ENCODE measurements around the gene CASP8.
A peak's percentile ranks its signal among the peaks of the same experiment; 100 is the strongest.
"Not testable (repeated sequence)": the region's sequence is repeated elsewhere in the genome, so short reads cannot be mapped to it uniquely, and the experiment has no call there.

CASP8 gene

GRCh38 chr2:201260302-201260800 is at the start of gene CASP8:
Gene CASP8 (plus strand): TSS chr2:201260536. CDS start chr2:201266487, 5,951 bp downstream.
- DNase-seq (ENCODE audit: low read depth): peak; percentile 52

DNA sequence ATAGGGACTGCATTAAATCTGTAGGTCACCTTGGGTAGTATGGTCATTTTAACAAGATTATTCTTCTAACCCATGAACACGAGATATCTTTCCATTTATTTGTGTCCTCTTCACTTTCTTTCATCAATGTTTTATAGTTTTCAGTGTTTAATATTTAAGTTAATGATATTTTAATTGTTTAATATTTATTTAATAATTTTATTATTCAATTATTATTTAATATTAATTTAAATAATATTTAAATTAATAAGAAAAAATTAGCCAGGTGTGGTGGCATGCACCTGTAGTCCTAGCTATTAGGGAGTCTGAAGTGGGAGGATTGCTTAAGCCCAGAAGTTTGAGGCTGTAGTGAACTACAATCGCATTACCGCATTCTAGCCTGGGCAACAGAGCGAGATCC is 44.4 kb upstream of the CASP8 start:
- no peak for DNase-seq (ENCODE audit: low read depth)

DNA sequence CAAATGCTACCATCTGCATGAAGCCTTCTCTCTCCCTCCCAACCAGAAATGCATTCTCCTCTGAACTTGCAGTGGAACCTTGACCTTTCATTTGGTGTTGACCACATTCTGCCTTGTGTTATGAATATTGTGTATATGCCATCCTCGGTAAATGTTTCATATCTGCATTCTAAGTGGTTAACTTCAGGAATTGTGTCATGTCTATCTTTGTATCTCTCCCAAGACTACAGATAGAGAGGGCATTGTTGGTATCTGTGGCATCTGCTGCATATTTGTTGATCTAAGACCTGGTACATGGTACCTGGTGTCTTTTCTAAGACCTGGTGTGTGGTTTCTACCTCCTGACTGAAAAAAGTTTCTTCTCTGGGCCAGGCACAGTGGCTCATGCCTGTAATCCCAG is 43.4 kb upstream of the CASP8 start:
- DNase-seq (ENCODE audit: low read depth): no peak

DNA sequence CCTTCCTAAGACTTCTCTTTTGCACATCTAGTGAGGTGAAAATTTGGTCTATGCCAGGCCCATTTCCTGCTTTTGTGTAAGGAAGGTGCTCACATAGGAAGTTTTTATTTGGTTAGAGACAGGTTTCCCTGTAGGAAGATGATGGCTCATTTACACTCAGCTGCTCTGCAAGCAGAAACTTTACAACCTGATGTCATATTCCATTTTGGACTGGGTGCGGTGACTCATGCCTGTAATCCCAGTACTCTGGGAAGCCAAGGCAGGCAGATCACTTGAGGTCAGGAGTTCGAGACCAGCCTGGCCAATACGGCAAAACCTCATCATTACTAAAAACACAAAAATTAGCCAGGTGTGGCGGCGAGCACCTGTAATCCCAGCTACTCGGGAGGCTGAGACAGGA is 41.6 kb upstream of the CASP8 start:
- DNase-seq (ENCODE audit: low read depth): no peak

GRCh38 chr2:201219328-201220096 is 40.8 kb upstream of the CASP8 start:
- DNase-seq (ENCODE audit: low read depth): no peak

DNA sequence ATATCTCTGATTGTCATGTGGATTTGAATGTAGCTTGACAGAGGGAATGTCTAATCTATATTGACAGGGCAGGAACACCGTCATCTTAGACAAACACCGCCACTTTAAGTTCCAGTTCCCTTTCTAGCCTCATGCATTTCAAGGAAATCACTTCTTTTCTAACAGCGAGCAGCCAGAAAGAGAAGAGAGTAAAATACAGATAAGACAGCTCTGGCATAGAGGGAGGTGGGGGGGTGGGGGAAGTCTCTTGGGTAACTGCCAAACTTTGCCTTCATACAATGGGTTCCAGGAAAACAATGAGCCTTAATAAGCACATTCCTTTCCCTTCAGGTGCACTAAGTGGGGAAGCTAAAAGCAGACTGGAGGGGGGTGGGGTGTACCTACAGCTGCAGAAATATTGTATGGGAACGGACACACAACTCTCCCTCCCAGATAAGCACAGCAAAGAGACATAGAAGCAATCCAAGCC is 40.2 kb upstream of the CASP8 start:
- DNase-seq (ENCODE audit: low read depth): no peak

- no peak for DNase-seq (ENCODE audit: low read depth)
Measured at GRCh38 chr2:201223089-201224073, 37.0 kb upstream of the CASP8 start.

- DNase-seq (ENCODE audit: low read depth): no peak
Measured at GRCh38 chr2:201228271-201228911, 31.9 kb upstream of the CASP8 start.

GRCh38 chr2:201228912-201229290 is 31.4 kb upstream of the CASP8 start:
- DNase-seq (ENCODE audit: low read depth): no peak

DNA sequence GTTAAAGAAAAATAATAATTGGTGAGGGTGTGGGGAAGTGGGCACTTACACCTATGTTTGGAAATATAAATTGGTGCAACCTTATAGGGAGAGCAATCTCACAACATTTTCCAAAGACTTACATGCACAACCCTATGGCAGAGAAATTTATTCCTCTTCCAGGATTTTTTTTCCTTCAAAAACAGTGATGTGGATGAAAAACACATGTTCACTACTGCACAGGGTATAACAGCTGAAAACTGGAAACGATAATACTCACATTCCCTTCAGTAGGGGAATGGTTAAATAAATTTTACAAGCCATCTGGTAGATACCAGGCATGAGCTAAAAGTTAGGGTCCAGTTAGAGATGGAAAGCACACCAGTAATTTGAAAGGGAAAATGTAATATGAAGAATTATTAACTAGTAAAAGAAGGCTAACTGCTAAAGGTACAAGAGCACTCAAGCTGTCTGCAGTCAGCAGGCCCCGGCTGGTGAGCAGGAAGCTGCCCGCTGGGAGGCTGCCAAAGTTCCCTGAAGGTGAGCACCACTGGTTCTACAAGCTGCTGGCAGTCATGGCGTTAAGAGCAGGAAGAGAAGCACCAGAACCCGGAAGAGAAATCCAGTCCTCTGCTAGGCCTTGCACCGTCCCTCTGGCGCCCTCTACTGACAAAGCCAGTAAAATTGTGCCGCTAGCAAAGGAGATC is 28.4 kb upstream of the CASP8 start:
- DNase-seq (ENCODE audit: low read depth): peak; percentile 89

DNA sequence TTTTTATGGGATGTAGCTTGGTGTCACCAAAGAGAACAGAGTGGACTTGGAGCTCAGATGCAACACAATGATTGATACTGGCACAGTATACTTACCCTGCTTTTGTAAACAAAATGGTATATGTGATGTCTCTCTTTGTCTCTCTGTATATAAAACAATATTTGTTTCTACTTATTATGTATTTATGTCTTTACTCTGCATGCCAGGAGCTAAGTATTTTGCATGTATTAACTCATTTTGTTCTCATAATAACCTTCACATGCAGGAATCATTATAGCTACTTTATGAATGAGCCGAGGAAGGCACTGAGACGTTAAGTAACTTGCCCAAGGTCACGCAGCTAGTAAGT is 27.9 kb upstream of the CASP8 start:
- no peak for DNase-seq (ENCODE audit: low read depth)

DNA sequence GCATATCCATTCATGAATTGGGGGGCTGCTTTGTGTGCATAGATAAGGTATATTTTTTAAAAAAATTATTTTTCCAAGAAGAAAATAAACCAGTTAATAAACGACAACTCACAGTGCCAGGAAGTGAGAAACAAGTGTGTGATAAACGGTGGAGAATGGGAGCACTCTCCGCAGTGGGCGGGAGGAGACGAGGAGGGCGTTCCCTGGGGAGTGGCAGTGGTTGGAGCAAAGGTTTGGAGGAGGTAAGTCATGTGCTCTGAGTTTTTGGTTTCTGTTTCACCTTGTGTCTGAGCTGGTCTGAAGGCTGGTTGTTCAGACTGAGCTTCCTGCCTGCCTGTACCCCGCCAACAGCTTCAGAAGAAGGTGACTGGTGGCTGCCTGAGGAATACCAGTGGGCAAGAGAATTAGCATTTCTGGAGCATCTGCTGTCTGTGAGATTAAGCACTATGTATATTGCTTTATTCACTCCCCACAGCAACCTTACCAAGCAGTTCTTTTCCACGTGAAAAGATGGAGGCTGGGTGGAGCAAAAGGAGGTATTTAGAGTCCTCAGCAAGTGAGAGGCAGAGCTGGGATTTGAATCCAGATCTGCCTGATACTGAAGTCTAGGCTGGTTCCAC is 27.0 kb upstream of the CASP8 start:
- peak; percentile 82 for DNase-seq (ENCODE audit: low read depth)

- DNase-seq (ENCODE audit: low read depth): no peak
Measured at GRCh38 chr2:201233812-201234662, 26.3 kb upstream of the CASP8 start.

- DNase-seq (ENCODE audit: low read depth): no peak
Measured at GRCh38 chr2:201234663-201235135, 25.6 kb upstream of the CASP8 start.

GRCh38 chr2:201235860-201236811 is 24.2 kb upstream of the CASP8 start:
- peak; percentile 33 for DNase-seq (ENCODE audit: low read depth)

DNA sequence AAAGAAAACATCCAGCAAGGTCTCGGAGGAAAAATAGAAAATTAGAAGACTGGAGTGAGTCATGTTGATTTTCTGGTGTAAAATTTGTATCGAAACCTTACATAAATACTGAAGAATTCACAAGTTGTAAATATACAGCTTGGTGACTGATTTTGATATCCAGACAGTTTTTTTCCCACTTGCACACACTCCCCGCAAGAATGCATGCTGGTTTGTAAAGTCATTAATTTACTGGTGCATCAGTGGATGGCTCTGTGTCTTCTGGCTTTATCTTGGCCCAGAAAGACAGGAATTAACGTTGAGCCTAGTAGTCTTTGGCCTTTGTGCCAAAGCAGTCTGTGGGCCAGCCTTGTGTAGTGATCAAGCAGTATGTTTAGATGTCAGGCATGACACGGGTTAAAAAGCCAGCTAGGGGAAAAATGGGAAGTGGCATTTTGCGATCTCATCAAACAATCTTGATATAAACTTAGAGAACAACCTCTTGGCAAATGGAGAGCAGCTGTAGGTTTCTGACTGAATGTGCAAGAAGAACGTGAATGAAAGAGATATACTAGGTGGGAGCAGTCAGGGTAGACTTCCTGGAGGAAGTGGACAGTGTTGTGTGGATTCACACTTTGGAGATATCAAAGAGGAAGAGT is 22.7 kb upstream of the CASP8 start:
- DNase-seq (ENCODE audit: low read depth): no peak

DNA sequence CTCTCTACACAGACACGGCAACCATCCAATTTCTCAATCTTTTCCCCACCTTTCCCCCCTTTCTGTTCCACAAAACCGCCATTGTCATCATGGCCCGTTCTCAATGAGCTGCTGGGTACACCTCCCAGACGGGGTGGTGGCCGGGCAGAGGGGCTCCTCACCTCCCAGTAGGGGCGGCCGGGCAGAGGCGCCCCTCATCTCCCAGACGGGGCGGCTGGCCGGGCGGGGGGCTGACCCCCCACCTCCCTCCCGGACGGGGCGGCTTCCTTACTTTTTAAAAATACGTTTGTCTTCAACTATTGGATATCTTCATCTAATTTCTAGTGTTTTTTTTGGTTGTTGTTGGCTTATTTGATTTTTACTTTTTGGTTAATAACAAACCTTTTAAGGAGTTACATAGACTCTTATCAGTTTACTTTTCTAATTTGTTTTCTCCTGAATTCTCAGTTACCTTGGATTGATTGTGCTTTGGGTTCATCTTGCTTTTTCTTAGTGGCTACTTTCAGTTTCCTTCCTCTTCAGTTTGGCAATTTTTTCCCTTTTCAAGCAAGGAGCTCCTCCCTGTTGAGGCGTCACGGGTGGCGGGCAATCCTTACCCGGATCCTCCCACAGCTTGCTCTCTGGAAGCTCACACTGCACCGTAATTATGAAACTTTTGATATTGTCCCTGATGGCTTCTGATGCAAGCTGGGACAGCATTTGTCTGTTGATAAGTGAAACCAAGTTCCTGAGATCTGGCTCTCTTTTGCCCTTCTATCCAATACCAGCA is 21.0 kb upstream of the CASP8 start:
- DNase-seq (ENCODE audit: low read depth): not testable (repeated sequence)

Data from stimulated activated CD4-positive, alpha-beta T cell treated with anti-CD3 and anti-CD28 coated beads, Interleukin-2, amount 100 ng/mL, for 4 hours (primary cell).